ENCODE measurements around the gene GINM1.

Gene GINM1

GRCh38 chr6:149600508-149600907 is 34.3 kb downstream of the GINM1 start:
- DNase-seq, result no peak

GRCh38 chr6:149608381-149608982 is 42.3 kb downstream of the GINM1 start:
- no peak for DNase-seq

GRCh38 chr6:149614337-149614736 is 48.2 kb downstream of the GINM1 start:
- DNase-seq, result no peak

- DNase-seq, result no peak
These were observed 49.6 kb downstream of the GINM1 start for GRCh38 chr6:149615805-149616204.

- no peak for DNase-seq
These were observed 61.5 kb downstream of the GINM1 start for GRCh38 chr6:149627672-149628071.

- DNase-seq, result no peak
These were observed 62.8 kb downstream of the GINM1 start for GRCh38 chr6:149628875-149629510.

- DNase-seq, result no peak
These were observed 68.1 kb downstream of the GINM1 start for GRCh38 chr6:149634315-149634714.

GRCh38 chr6:149636124-149636523 is 69.9 kb downstream of the GINM1 start:
- no peak for DNase-seq
